ENCODE measurements around the gene REN.

The REN gene

DNA sequence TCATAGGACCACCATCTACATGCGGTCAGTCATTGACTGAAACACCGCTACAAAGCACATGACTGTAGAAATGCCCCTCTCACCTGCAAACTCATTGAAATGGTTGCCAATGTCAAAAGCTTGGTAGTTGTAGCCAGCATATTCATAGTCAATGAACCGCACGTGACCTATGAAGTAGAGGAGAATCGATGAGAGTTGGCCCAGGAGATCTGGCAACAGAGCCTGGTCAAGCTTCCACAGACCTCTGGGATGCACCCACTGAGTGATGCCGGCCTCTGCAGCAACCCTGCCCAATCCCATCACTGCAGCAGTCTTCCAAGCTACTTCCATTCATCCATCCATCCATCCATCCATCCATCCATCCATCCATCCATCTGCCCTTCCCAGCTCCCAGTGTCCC is 26.2 kb downstream of the REN start:
- H3F3A ChIP-seq (ENCODE audit: low read depth) = no peaks in the 10 kb centered on the region
- no peaks in the 10 kb centered on the region for H4K20me1 ChIP-seq (ENCODE audit: insufficient read depth, low read length, poor library complexity, severe bottlenecking)
- no peaks in the 10 kb centered on the region for H3K4me1 ChIP-seq (ENCODE audit: insufficient read depth, low read length, poor library complexity, severe bottlenecking)
- TF ChIP-seq, protein P1, sequence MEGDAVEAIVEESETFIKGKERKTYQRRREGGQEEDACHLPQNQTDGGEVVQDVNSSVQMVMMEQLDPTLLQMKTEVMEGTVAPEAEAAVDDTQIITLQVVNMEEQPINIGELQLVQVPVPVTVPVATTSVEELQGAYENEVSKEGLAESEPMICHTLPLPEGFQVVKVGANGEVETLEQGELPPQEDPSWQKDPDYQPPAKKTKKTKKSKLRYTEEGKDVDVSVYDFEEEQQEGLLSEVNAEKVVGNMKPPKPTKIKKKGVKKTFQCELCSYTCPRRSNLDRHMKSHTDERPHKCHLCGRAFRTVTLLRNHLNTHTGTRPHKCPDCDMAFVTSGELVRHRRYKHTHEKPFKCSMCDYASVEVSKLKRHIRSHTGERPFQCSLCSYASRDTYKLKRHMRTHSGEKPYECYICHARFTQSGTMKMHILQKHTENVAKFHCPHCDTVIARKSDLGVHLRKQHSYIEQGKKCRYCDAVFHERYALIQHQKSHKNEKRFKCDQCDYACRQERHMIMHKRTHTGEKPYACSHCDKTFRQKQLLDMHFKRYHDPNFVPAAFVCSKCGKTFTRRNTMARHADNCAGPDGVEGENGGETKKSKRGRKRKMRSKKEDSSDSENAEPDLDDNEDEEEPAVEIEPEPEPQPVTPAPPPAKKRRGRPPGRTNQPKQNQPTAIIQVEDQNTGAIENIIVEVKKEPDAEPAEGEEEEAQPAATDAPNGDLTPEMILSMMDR (conservative IDR thresholded peaks at IDR 0.05; ENCODE audit: low read length) = no peak
- no peaks in the 10 kb centered on the region for H3K79me2 ChIP-seq (ENCODE audit: insufficient read depth, low read length)
- H3K4me2 ChIP-seq (ENCODE audit: low read depth, low read length, poor library complexity, severe bottlenecking) = no peak overlapping the region
- H3K9me3 ChIP-seq (ENCODE audit: insufficient read depth, low read depth, low read length) = no peaks in the 10 kb centered on the region
- no peak overlapping the region for H3K9ac ChIP-seq (ENCODE audit: low read depth, low read length, poor library complexity, severe bottlenecking)
- no peak overlapping the region for H2AFZ ChIP-seq (ENCODE audit: low read length)
- H3K36me3 ChIP-seq (ENCODE audit: insufficient read depth, low read length) = no peaks in the 10 kb centered on the region
- H3K4me3 ChIP-seq (ENCODE audit: low read length, poor library complexity, severe bottlenecking) = no peak overlapping the region
- no peaks in the 10 kb centered on the region for H3K27me3 ChIP-seq (ENCODE audit: insufficient read depth, low read length, poor library complexity, severe bottlenecking)
- H3K9me2 ChIP-seq (replicated peaks; ENCODE audit: low read depth, low read length) = no peaks in the 10 kb centered on the region

DNA sequence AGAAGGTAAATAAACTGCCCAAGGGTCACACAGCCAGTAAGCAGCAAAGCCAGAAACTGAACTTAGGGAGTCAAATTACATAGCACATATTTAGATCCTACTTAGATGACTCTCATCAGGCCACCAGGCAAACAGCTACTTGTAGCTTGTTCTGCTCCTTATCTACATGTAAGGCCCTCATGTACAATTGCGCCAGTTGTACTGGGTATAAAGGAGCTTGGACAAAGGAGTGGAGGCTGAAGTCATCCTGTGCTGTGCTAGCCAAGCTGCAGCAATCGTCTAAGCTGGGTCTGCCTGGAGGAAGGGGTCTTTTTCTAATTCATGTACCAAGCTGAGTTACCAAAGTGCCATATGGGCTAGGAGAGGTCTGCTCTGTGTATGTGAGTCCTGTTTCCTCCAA is 27.0 kb downstream of the REN start:
- Histone ChIP-seq H3K4me1 (ENCODE audit: insufficient read depth, low read length, poor library complexity, severe bottlenecking) (no peaks in the 10 kb centered on the region), H4K20me1 (ENCODE audit: insufficient read depth, low read length, poor library complexity, severe bottlenecking) (no peaks in the 10 kb centered on the region), H3K9me3 (ENCODE audit: insufficient read depth, low read depth, low read length) (no peaks in the 10 kb centered on the region), H3K36me3 (ENCODE audit: insufficient read depth, low read length) (no peaks in the 10 kb centered on the region), H3K4me2 (ENCODE audit: low read depth, low read length, poor library complexity, severe bottlenecking) (no peak overlapping the region), H3K9me2 (replicated peaks; ENCODE audit: low read depth, low read length) (no peaks in the 10 kb centered on the region), H3K27me3 (ENCODE audit: insufficient read depth, low read length, poor library complexity, severe bottlenecking) (no peaks in the 10 kb centered on the region), H3K79me2 (ENCODE audit: insufficient read depth, low read length) (no peaks in the 10 kb centered on the region), H3K4me3 (ENCODE audit: low read length, poor library complexity, severe bottlenecking) (no peak overlapping the region), H3K9ac (ENCODE audit: low read depth, low read length, poor library complexity, severe bottlenecking) (no peak overlapping the region), H2AFZ (ENCODE audit: low read length) (no peak overlapping the region), H3F3A (ENCODE audit: low read depth) (no peaks in the 10 kb centered on the region)
- TF ChIP-seq EZH2phosphoT487 (IDR thresholded peaks at IDR 0.05; ENCODE audit: borderline replicate concordance) = no peak
- TF ChIP-seq, protein P1 (conservative IDR thresholded peaks at IDR 0.05; ENCODE audit: low read length) = no peak

DNA sequence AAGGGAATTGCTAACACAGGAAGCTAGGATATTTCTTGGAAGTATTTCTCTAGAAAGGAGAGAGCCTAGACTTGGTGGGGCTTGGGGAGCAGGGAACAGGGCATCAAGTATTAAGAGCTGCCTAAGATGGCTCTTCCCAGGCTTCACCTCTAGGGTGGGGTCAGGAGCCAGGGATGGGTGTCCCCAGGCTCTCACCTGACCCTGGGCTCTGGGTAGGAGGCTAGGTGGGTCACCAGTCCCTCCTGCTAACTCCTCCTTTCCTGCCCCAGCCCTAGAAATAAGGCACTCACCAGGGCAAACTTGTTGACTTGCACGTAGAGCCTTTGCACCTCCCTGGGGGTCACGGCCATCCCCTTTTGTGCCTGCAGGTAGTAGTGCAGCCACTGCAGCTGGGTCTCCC is 29.3 kb downstream of the REN start:
- Histone ChIP-seq H3K4me3 (ENCODE audit: low read length, poor library complexity, severe bottlenecking) (no peak overlapping the region), H3K9me3 (ENCODE audit: insufficient read depth, low read depth, low read length) (no peaks in the 10 kb centered on the region), H3K36me3 (ENCODE audit: insufficient read depth, low read length) (no peaks in the 10 kb centered on the region), H2AFZ (ENCODE audit: low read length) (no peak overlapping the region), H3K9ac (ENCODE audit: low read depth, low read length, poor library complexity, severe bottlenecking) (no peak overlapping the region), H4K20me1 (ENCODE audit: insufficient read depth, low read length, poor library complexity, severe bottlenecking) (no peaks in the 10 kb centered on the region), H3K79me2 (ENCODE audit: insufficient read depth, low read length) (no peaks in the 10 kb centered on the region), H3K27me3 (ENCODE audit: insufficient read depth, low read length, poor library complexity, severe bottlenecking) (no peaks in the 10 kb centered on the region), H3K4me1 (ENCODE audit: insufficient read depth, low read length, poor library complexity, severe bottlenecking) (no peaks in the 10 kb centered on the region), H3K4me2 (ENCODE audit: low read depth, low read length, poor library complexity, severe bottlenecking) (no peak overlapping the region), H3K9me2 (replicated peaks; ENCODE audit: low read depth, low read length) (no peaks in the 10 kb centered on the region), H3F3A (ENCODE audit: low read depth) (no peaks in the 10 kb centered on the region)
- TF ChIP-seq EZH2phosphoT487 (IDR thresholded peaks at IDR 0.05; ENCODE audit: borderline replicate concordance) = no peak
- TF ChIP-seq, protein P1 (conservative IDR thresholded peaks at IDR 0.05; ENCODE audit: low read length) = no peak

All from Loucy (cell line).